Measurements from ENCODE around the gene TEC.
A peak's percentile ranks its signal among the peaks of the same experiment; 100 is the strongest.

Gene TEC

GRCh38 chr4:48138936-48139335 lies 130.7 kb downstream of the TEC start:
- no peak overlapping the region for H3K4me3 ChIP-seq
- no peak overlapping the region for H3K27ac ChIP-seq
- TF ChIP-seq Cebpa-rat (IDR thresholded peaks at IDR 0.05), result no peak
- H3K4me1 ChIP-seq, result no peaks in the 10 kb centered on the region
- peaks cover 58% of the 10 kb centered on the region for H4K20me1 ChIP-seq
- H3K9me3 ChIP-seq, result no peaks in the 10 kb centered on the region
- peaks cover 96% of the 10 kb centered on the region for H3K36me3 ChIP-seq
- H3K9ac ChIP-seq, result no peak overlapping the region
- H3K27me3 ChIP-seq, result no peaks in the 10 kb centered on the region
- no peak overlapping the region for H3K4me2 ChIP-seq

GRCh38 chr4:48138511-48138910 lies 131.1 kb downstream of the TEC start:
- Histone ChIP-seq H3K27me3 (no peaks in the 10 kb centered on the region), H3K4me2 (no peak overlapping the region), H3K9me3 (no peaks in the 10 kb centered on the region), H3K4me1 (no peaks in the 10 kb centered on the region), H4K20me1 (peaks cover 57% of the 10 kb centered on the region), H3K9ac (no peak overlapping the region), H3K36me3 (peaks cover 96% of the 10 kb centered on the region), H3K27ac (no peak overlapping the region), H3K4me3 (no peak overlapping the region)
- TF ChIP-seq Cebpa-rat (IDR thresholded peaks at IDR 0.05), result no peak

GRCh38 chr4:48137846-48138245 lies 131.8 kb downstream of the TEC start:
- Histone ChIP-seq H4K20me1 (peaks cover 50% of the 10 kb centered on the region), H3K27me3 (no peaks in the 10 kb centered on the region), H3K9me3 (no peaks in the 10 kb centered on the region), H3K27ac (no peak overlapping the region), H3K4me2 (no peak overlapping the region), H3K36me3 (peaks cover 96% of the 10 kb centered on the region), H3K4me3 (no peak overlapping the region), H3K9ac (no peak overlapping the region), H3K4me1 (no peaks in the 10 kb centered on the region)
- TF ChIP-seq Cebpa-rat (IDR thresholded peaks at IDR 0.05), result no peak

- Histone ChIP-seq H3K27me3 (no peaks in the 10 kb centered on the region), H3K36me3 (peaks cover 89% of the 10 kb centered on the region), H3K4me2 (no peak within 1 kb of the TSS), H3K9ac (no peak within 1 kb of the TSS), H3K4me3 (no peak within 1 kb of the TSS), H3K27ac (no peak within 1 kb of the TSS), H4K20me1 (peaks cover 27% of the 10 kb centered on the region), H3K9me3 (no peaks in the 10 kb centered on the region), H3K4me1 (peaks cover 24% of the 10 kb centered on the region)
- TF ChIP-seq Cebpa-rat (IDR thresholded peaks at IDR 0.05), result no peak
Observed at GRCh38 chr4:48134081-48134480, 135.6 kb downstream of the TEC start, which contains the start of gene TXK. Gene TXK, minus strand, starts transcription at chr4:48134250. Its CDS starts 80 bp downstream, at chr4:48134170.

GRCh38 chr4:48133669-48134068 lies 136.0 kb downstream of the TEC start:
- H3K27me3 ChIP-seq, result no peaks in the 10 kb centered on the region

GRCh38 chr4:48131736-48132135 lies 137.9 kb downstream of the TEC start:
- Histone ChIP-seq H3K36me3 (peaks cover 65% of the 10 kb centered on the region), H3K4me1 (peaks cover 45% of the 10 kb centered on the region), H3K27me3 (no peaks in the 10 kb centered on the region), H3K9me3 (no peaks in the 10 kb centered on the region), H3K4me2 (no peak overlapping the region), H3K27ac (no peak overlapping the region), H3K9ac (no peak overlapping the region), H3K4me3 (no peak overlapping the region), H4K20me1 (peaks cover 27% of the 10 kb centered on the region)
- TF ChIP-seq Cebpa-rat (IDR thresholded peaks at IDR 0.05), result no peak

More at GRCh38 chr4:48133669-48134068, 136.0 kb downstream of the TEC start:
- Histone ChIP-seq H3K4me3 (no peak overlapping the region), H3K4me1 (peaks cover 28% of the 10 kb centered on the region), H4K20me1 (peaks cover 27% of the 10 kb centered on the region), H3K4me2 (no peak overlapping the region), H3K27ac (no peak overlapping the region), H3K36me3 (peaks cover 85% of the 10 kb centered on the region), H3K9me3 (no peaks in the 10 kb centered on the region), H3K9ac (no peak overlapping the region)
- no peak for TF ChIP-seq Cebpa-rat (IDR thresholded peaks at IDR 0.05)

GRCh38 chr4:48130100-48130499 lies 139.5 kb downstream of the TEC start:
- Histone ChIP-seq H3K9me3 (no peaks in the 10 kb centered on the region), H3K9ac (no peak overlapping the region), H3K4me2 (peak overlapping the region; percentile 59; the same call in 1 of the 2 replicates), H3K4me1 (peaks cover 45% of the 10 kb centered on the region), H3K27ac (peak overlapping the region; percentile 27; the same call in 1 of the 2 replicates), H3K4me3 (no peak overlapping the region), H3K27me3 (no peaks in the 10 kb centered on the region), H3K36me3 (peaks cover 49% of the 10 kb centered on the region), H4K20me1 (peaks cover 14% of the 10 kb centered on the region)
- TF ChIP-seq Cebpa-rat (IDR thresholded peaks at IDR 0.05), result no peak

- TF ChIP-seq Cebpa-rat (IDR thresholded peaks at IDR 0.05), result no peak
- Histone ChIP-seq H3K9ac (no peak overlapping the region), H3K4me2 (peak overlapping the region; percentile 59; the same call in 1 of the 2 replicates)
Observed at GRCh38 chr4:48129307-48130014, 140.2 kb downstream of the TEC start.

GRCh38 chr4:48127682-48128404 lies 141.8 kb downstream of the TEC start:
- Histone ChIP-seq H3K4me1 (peaks cover 45% of the 10 kb centered on the region), H3K9me3 (no peaks in the 10 kb centered on the region), H3K36me3 (peaks cover 27% of the 10 kb centered on the region), H3K27me3 (no peaks in the 10 kb centered on the region), H4K20me1 (no peaks in the 10 kb centered on the region; the same call in 1 of the 2 replicates), H3K9ac (peak overlapping the region; percentile 9; the same call in 1 of the 2 replicates), H3K4me2 (peak overlapping the region; percentile 59), H3K27ac (peak overlapping the region; percentile 72), H3K4me3 (no peak overlapping the region)
- TF ChIP-seq Cebpa-rat (IDR thresholded peaks at IDR 0.05), result no peak

More at GRCh38 chr4:48129307-48130014, 140.2 kb downstream of the TEC start:
- peak overlapping the region; percentile 27; the same call in 1 of the 2 replicates for H3K27ac ChIP-seq
- no peaks in the 10 kb centered on the region for H3K27me3 ChIP-seq
- H3K9me3 ChIP-seq, result no peaks in the 10 kb centered on the region
- peaks cover 43% of the 10 kb centered on the region for H3K36me3 ChIP-seq
- H3K4me1 ChIP-seq, result peaks cover 45% of the 10 kb centered on the region
- no peak overlapping the region for H3K4me3 ChIP-seq
- peaks cover 9% of the 10 kb centered on the region; the same call in 1 of the 2 replicates for H4K20me1 ChIP-seq

GRCh38 chr4:48127231-48127630 lies 142.4 kb downstream of the TEC start:
- 0 out of 2 replicates have a peak overlapping the region, but pooled peaks have one; percentile 4 for H3K9ac ChIP-seq
- peaks cover 21% of the 10 kb centered on the region for H3K36me3 ChIP-seq
- H3K27ac ChIP-seq, result peak overlapping the region; percentile 72; the same call in 1 of the 2 replicates
- H4K20me1 ChIP-seq, result no peaks in the 10 kb centered on the region; the same call in 1 of the 2 replicates
- H3K4me1 ChIP-seq, result peaks cover 45% of the 10 kb centered on the region
- H3K9me3 ChIP-seq, result no peaks in the 10 kb centered on the region
- H3K27me3 ChIP-seq, result no peaks in the 10 kb centered on the region
- no peak for TF ChIP-seq Cebpa-rat (IDR thresholded peaks at IDR 0.05)
- H3K4me2 ChIP-seq, result peak overlapping the region; percentile 59
- H3K4me3 ChIP-seq, result no peak overlapping the region

Data from BLaER1 (cell line).